HFFc6 (cell line): ENCODE measurements around the gene SIK3. TPM values are rescaled to one million over a fixed set of nuclear protein-coding genes. Genes with fewer than 3 reads are reported as not detected.

Source experiments
- DNase-seq: peaks from one replicate; pipeline ENCODE4 v3.0.0-alpha.2; 2018
- H3K27ac Mint-ChIP-seq: 2 replicates; pipeline ENCODE4 v1.8.0; 2020; ENCODE audit warnings: mild to moderate bottlenecking, mixed read lengths
- H3K27me3 Mint-ChIP-seq: 2 replicates; pipeline ENCODE4 v1.8.0; 2021; ENCODE audit warnings: mild to moderate bottlenecking, moderate library complexity, mixed read lengths; ENCODE audit not compliant: insufficient read depth
- H3K36me3 Mint-ChIP-seq: 2 replicates; pipeline ENCODE4 v1.8.0; 2021; ENCODE audit warnings: low read depth, mixed read lengths
- H3K4me1 Mint-ChIP-seq: 2 replicates; pipeline ENCODE4 v1.8.0; 2020; ENCODE audit warnings: low read depth, mixed read lengths
- H3K4me3 Mint-ChIP-seq: 2 replicates; pipeline ENCODE4 v1.8.0; 2020; ENCODE audit warnings: mild to moderate bottlenecking, moderate library complexity, mixed read lengths
- H3K9me3 Mint-ChIP-seq: 2 replicates; pipeline ENCODE4 v1.8.0; 2020; ENCODE audit warnings: mild to moderate bottlenecking, mixed read lengths
- CTCF ChIP-seq: fragments of 200-600 bp; sonication (generic); IDR thresholded peaks from 2 replicates; pipeline ENCODE4 v1.5.0; 2021; ENCODE audit warnings: antibody characterized with exemption, mild to moderate bottlenecking
- total RNA-seq, 6 experiments: library from RNA; stranded (reverse); fragmentation: NEBNext Ultra II Directional; extraction: Animal tissue kit (Norgen Biotek cat#: 25700); gene quantifications; 2 replicates in 1 of 6; 3 replicates in 5 of 6; pipeline ENCODE4 v1.2.3, GENCODE V29; 2021

The SIK3 gene
- total RNA-seq, 6 experiments from 2014 or later = 15.6 to 23.3 (median 19.9) TPM

- Mint-ChIP-seq H3K4me3 (peak overlapping the region; percentile 64; the same call in 1 of the 2 replicates), H3K9me3 (no peaks in the 10 kb centered on the region)
Measured at GRCh38 chr11:116851626-116852025, 246.6 kb downstream of the SIK3 start.

GRCh38 chr11:116849486-116849885 lies 248.7 kb downstream of the SIK3 start:
- no peak overlapping the region for H3K4me3 Mint-ChIP-seq
- no peak overlapping the region for H3K27ac Mint-ChIP-seq
- TF ChIP-seq CTCF = no peak
- no peak for DNase-seq
- H3K9me3 Mint-ChIP-seq = no peaks in the 10 kb centered on the region
- peaks cover 3% of the 10 kb centered on the region for H3K27me3 Mint-ChIP-seq
- peaks cover 46% of the 10 kb centered on the region for H3K4me1 Mint-ChIP-seq
- peaks cover 36% of the 10 kb centered on the region for H3K36me3 Mint-ChIP-seq

More at GRCh38 chr11:116851626-116852025, 246.6 kb downstream of the SIK3 start:
- Mint-ChIP-seq H3K4me1 (peaks cover 60% of the 10 kb centered on the region), H3K27me3 (peaks cover 2% of the 10 kb centered on the region; the same call in 1 of the 2 replicates), H3K27ac (peak overlapping the region; percentile 99), H3K36me3 (peaks cover 40% of the 10 kb centered on the region)
- DNase-seq = no peak
- no peak for TF ChIP-seq CTCF

- Mint-ChIP-seq H3K9me3 (no peaks in the 10 kb centered on the region), H3K4me3 (no peak overlapping the region), H3K36me3 (peaks cover 31% of the 10 kb centered on the region), H3K4me1 (peaks cover 42% of the 10 kb centered on the region), H3K27ac (no peak overlapping the region), H3K27me3 (peaks cover 3% of the 10 kb centered on the region)
- no peak for DNase-seq
- no peak for TF ChIP-seq CTCF
Measured at GRCh38 chr11:116849060-116849459, 249.2 kb downstream of the SIK3 start.

- DNase-seq = no peak
- H3K36me3 Mint-ChIP-seq = peaks cover 28% of the 10 kb centered on the region
- peaks cover 28% of the 10 kb centered on the region for H3K4me1 Mint-ChIP-seq
- no peak for TF ChIP-seq CTCF
- no peak overlapping the region for H3K4me3 Mint-ChIP-seq
- no peaks in the 10 kb centered on the region for H3K9me3 Mint-ChIP-seq
- H3K27ac Mint-ChIP-seq = no peak overlapping the region
- peaks cover 3% of the 10 kb centered on the region for H3K27me3 Mint-ChIP-seq
Measured at GRCh38 chr11:116847612-116848011, 250.6 kb downstream of the SIK3 start.

GRCh38 chr11:116844722-116845121 lies 253.5 kb downstream of the SIK3 start:
- H3K36me3 Mint-ChIP-seq = peaks cover 20% of the 10 kb centered on the region
- no peak for TF ChIP-seq CTCF
- no peak overlapping the region for H3K4me3 Mint-ChIP-seq
- no peak overlapping the region for H3K27ac Mint-ChIP-seq
- peaks cover 2% of the 10 kb centered on the region; the same call in 1 of the 2 replicates for H3K4me1 Mint-ChIP-seq
- H3K9me3 Mint-ChIP-seq = no peaks in the 10 kb centered on the region
- DNase-seq = no peak
- H3K27me3 Mint-ChIP-seq = peaks cover 2% of the 10 kb centered on the region

- no peak overlapping the region for H3K27ac Mint-ChIP-seq
- no peak overlapping the region for H3K4me3 Mint-ChIP-seq
Measured at GRCh38 chr11:116843661-116844060, 254.6 kb downstream of the SIK3 start.

More at GRCh38 chr11:116843661-116844060, 254.6 kb downstream of the SIK3 start:
- no peak for TF ChIP-seq CTCF
- no peaks in the 10 kb centered on the region for H3K4me1 Mint-ChIP-seq
- H3K36me3 Mint-ChIP-seq = peaks cover 17% of the 10 kb centered on the region
- H3K9me3 Mint-ChIP-seq = no peaks in the 10 kb centered on the region
- H3K27me3 Mint-ChIP-seq = peaks cover 1% of the 10 kb centered on the region; the same call in 1 of the 2 replicates
- no peak for DNase-seq
